Keratinocyte (primary cell): Measurements from ENCODE around the gene CHST12. TPM values are rescaled to one million over a fixed set of nuclear protein-coding genes. Genes with fewer than 3 reads are reported as not detected.

ENCODE experiments used
- DNase-seq: peaks from one replicate; pipeline ENCODE4 v3.0.0-alpha.2; 2011; ENCODE audit warnings: low read depth, missing footprints, low spot score
- FAIRE-seq: peaks from 2 replicates; lab custom pipeline; 2011; peaks lifted over from hg19 to GRCh38; lab: Jason Lieb, UNC
- H2AFZ ChIP-seq: 2 replicates; pipeline ENCODE4 v1.6.0; 2012; ENCODE audit warnings: low read length, control low read depth, inconsistent platforms; ENCODE audit not compliant: control insufficient read depth
- H3K27ac ChIP-seq: 2 replicates; pipeline ENCODE4 v1.5.1; 2011; ENCODE audit warnings: low read length; ENCODE audit not compliant: control insufficient read depth, insufficient read depth
- H3K27me3 ChIP-seq: 3 replicates; pipeline ENCODE4 v1.6.0; 2011; ENCODE audit warnings: low read length; ENCODE audit not compliant: control insufficient read depth, insufficient read depth; ENCODE audit errors: extremely low read depth
- H3K36me3 ChIP-seq, 2 experiments: 2 replicates in 1 of 2; 3 replicates in 1 of 2; pipeline ENCODE4 v1.5.1; 2011; ENCODE audit warnings: low read length in 2 of 2, mild to moderate bottlenecking in 1 of 2; ENCODE audit not compliant: control insufficient read depth in 2 of 2, insufficient read depth in 2 of 2; ENCODE audit errors: extremely low read depth in 1 of 2
- H3K4me1 ChIP-seq: 3 replicates; pipeline ENCODE4 v1.5.1; 2011; ENCODE audit warnings: low read length; ENCODE audit not compliant: control insufficient read depth, insufficient read depth; ENCODE audit errors: extremely low read depth
- H3K4me2 ChIP-seq: 3 replicates; pipeline ENCODE4 v1.6.0; 2011; ENCODE audit warnings: low read depth, low read length; ENCODE audit not compliant: control insufficient read depth, insufficient read depth; ENCODE audit errors: extremely low read depth
- H3K4me3 ChIP-seq, 3 experiments: fragments of 200-600 bp in 1 of 3; sonication (generic) in 1 of 3; 2 replicates in 2 of 3; 3 replicates in 1 of 3; pipeline ENCODE4 v1.5.1; 2011 to 2016; ENCODE audit warnings: low read length in 3 of 3, mild to moderate bottlenecking in 3 of 3, control low read depth in 2 of 3, inconsistent platforms in 1 of 3, low read depth in 1 of 3, mixed read lengths in 1 of 3, mixed run types in 1 of 3, moderate library complexity in 1 of 3; ENCODE audit not compliant: control insufficient read depth in 2 of 3, insufficient read depth in 2 of 3; ENCODE audit errors: extremely low read depth in 1 of 3
- H3K79me2 ChIP-seq: 2 replicates; pipeline ENCODE4 v1.6.0; 2012; ENCODE audit warnings: low read length; ENCODE audit not compliant: control insufficient read depth, insufficient read depth
- H3K9ac ChIP-seq: 3 replicates; pipeline ENCODE4 v1.6.0; 2011; ENCODE audit warnings: low read length; ENCODE audit not compliant: control insufficient read depth, insufficient read depth; ENCODE audit errors: extremely low read depth
- H3K9me1 ChIP-seq: 3 replicates; pipeline ENCODE4 v1.6.0; 2011; ENCODE audit warnings: low read length; ENCODE audit not compliant: control insufficient read depth, insufficient read depth; ENCODE audit errors: extremely low read depth
- H3K9me3 ChIP-seq: 2 replicates; pipeline ENCODE4 v1.5.1; 2012; ENCODE audit warnings: low read depth, low read length; ENCODE audit not compliant: control insufficient read depth
- H4K20me1 ChIP-seq: 3 replicates; pipeline ENCODE4 v1.6.0; 2011; ENCODE audit warnings: low read length; ENCODE audit not compliant: control insufficient read depth, insufficient read depth; ENCODE audit errors: extremely low read depth
- EZH2 ChIP-seq: IDR thresholded peaks from one replicate; pipeline ENCODE4 v1.6.1; 2012; ENCODE audit warnings: inconsistent platforms, mild to moderate bottlenecking, low read length, moderate library complexity
- dilution Hi-C: fragments of 300-500 bp; cut with MboI; formaldehyde crosslinking; loops from one replicate; pipeline ENCODE4 v1.7.0; 2020; ENCODE audit warnings: low sequenced_read_pairs; ENCODE audit not compliant: extremely low pct_ligation_motif_present
- polyA plus RNA-seq, 5 experiments: library from polyadenylated mRNA; depleted of rRNA in 3 of 5; stranded (reverse) in 3 of 5; stranded (forward) in 1 of 5; unstranded in 1 of 5; fragments of >200 nt; gene quantifications; 1 replicate in 1 of 5; 2 replicates in 3 of 5; 3 replicates in 1 of 5; pipeline versions ENCODE4 v1.2.1 to v1.2.3, GENCODE V29; 2011 to 2012; ENCODE audit warnings: missing spikeins in 2 of 5, low read depth in 1 of 5, low replicate concordance in 1 of 5
- TF ChIP-seq, protein P1 (sequence below), 3 experiments: IDR thresholded peaks in 1 of 3; conservative IDR thresholded peaks in 1 of 3; optimal IDR thresholded peaks in 1 of 3; 2 replicates in 2 of 3; 3 replicates in 1 of 3; pipeline versions ENCODE3 to v1.5.1; 2011; ENCODE audit warnings: low read length in 3 of 3, mild to moderate bottlenecking in 3 of 3, moderate library complexity in 2 of 3, control low read depth in 1 of 3, inconsistent platforms in 1 of 3; ENCODE audit not compliant: insufficient read depth in 2 of 3; ENCODE audit errors: extremely low read depth in 1 of 3

Gene CHST12
- polyA plus RNA-seq, 1 donor (not counting 4 experiments of a cell fraction or from before 2014, with no cell fraction given), result 5.0 TPM

DNA sequence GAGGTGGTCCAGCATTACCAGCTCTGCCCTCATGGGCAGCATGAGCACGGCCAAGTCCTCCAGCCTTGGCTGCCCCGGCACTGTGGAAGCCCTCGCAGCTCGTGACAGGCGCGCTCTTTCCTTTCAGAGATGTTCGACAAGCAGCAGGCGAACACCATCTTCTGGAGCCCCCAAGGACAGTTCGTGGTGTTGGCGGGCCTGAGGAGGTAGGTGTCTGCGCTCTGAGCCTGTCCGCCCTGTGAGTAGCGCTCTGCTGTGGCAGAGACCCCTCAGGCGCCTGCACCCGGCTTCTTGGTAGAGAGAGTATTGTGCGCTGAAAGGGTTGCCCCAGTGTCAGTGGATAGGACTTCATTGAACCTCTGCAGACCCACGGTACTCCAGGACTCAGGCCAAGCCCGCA is 29.0 kb upstream of the CHST12 start:
- peaks cover 40% of the 10 kb centered on the region for H3K79me2 ChIP-seq
- no peak overlapping the region for H2AFZ ChIP-seq
- H3K4me3 ChIP-seq, result no peak overlapping the region
- no peak overlapping the region for H3K9ac ChIP-seq
- no peak overlapping the region for H3K4me2 ChIP-seq
- H3K27me3 ChIP-seq, result no peaks in the 10 kb centered on the region
- peaks cover 11% of the 10 kb centered on the region for H4K20me1 ChIP-seq
- no peak overlapping the region for H3K27ac ChIP-seq
- DNase-seq (no peak), FAIRE-seq (no peak)
- dilution Hi-C loops, result no loop called here
- no peaks in the 10 kb centered on the region for H3K9me1 ChIP-seq
- no peaks in the 10 kb centered on the region for H3K4me1 ChIP-seq
- H3K9me3 ChIP-seq, result no peaks in the 10 kb centered on the region
- TF ChIP-seq, protein P1, sequence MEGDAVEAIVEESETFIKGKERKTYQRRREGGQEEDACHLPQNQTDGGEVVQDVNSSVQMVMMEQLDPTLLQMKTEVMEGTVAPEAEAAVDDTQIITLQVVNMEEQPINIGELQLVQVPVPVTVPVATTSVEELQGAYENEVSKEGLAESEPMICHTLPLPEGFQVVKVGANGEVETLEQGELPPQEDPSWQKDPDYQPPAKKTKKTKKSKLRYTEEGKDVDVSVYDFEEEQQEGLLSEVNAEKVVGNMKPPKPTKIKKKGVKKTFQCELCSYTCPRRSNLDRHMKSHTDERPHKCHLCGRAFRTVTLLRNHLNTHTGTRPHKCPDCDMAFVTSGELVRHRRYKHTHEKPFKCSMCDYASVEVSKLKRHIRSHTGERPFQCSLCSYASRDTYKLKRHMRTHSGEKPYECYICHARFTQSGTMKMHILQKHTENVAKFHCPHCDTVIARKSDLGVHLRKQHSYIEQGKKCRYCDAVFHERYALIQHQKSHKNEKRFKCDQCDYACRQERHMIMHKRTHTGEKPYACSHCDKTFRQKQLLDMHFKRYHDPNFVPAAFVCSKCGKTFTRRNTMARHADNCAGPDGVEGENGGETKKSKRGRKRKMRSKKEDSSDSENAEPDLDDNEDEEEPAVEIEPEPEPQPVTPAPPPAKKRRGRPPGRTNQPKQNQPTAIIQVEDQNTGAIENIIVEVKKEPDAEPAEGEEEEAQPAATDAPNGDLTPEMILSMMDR (optimal IDR thresholded peaks at IDR 0.05 in 1 of 3, IDR thresholded peaks at IDR 0.05 in 1 of 3, conservative IDR thresholded peaks at IDR 0.05 in 1 of 3; ENCODE audit: extremely low read depth in 1 of 3, insufficient read depth in 2 of 3, low read length in 3 of 3), result no peak
- TF ChIP-seq EZH2, result no peak
- H3K36me3 ChIP-seq, result peaks cover 60 to 75% of the 10 kb centered on the region in 2 experiments

DNA sequence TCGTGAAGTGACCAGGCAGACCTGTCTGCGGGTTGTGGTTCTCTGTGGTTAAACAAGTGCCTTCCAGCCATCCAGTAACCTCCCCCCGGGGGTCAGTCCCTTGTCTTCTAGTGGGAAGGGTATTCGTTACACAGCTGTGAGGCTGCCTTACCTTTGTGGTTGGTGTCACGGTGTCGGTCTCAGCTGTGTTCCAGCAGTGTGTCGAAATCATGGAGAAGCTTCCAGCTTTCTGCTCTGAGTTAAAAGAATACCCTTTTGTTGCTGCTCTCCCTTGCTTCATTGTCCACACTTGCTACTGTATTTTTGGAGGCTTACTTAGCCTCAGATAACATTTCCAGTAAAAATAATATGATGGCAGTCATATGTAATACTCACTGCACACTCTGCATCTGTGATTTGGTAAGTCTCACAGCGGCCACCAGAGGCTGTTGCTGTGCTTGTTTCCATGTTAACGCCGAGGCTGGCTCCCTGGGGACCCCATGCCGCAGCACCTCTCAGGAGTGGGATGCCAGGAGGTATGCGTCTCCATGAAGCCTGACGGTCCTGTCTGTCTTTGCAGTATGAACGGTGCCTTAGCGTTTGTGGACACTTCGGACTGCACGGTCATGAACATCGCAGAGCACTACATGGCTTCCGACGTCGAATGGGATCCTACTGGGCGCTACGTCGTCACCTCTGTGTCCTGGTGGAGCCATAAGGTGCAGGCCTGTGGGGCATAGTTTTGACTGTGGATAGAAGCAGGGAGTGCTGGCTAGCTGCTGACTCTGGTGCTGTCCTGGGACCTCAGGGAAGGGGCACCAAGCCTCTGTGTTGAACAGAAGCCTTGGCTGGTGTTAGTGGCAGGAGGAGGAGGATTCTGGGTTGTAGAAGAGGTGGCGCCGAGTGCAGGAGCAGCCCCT is 28.3 kb upstream of the CHST12 start:
- Histone ChIP-seq H3K9me1 (no peaks in the 10 kb centered on the region), H3K9me3 (no peaks in the 10 kb centered on the region), H3K36me3 (peaks cover 63 to 78% of the 10 kb centered on the region in 2 experiments), H3K4me2 (no peak overlapping the region), H4K20me1 (peaks cover 11% of the 10 kb centered on the region), H3K27me3 (no peaks in the 10 kb centered on the region), H3K9ac (no peak overlapping the region), H2AFZ (no peak overlapping the region), H3K27ac (no peak overlapping the region), H3K4me3 (no peak overlapping the region), H3K79me2 (peaks cover 39% of the 10 kb centered on the region), H3K4me1 (no peaks in the 10 kb centered on the region)
- dilution Hi-C loops, result no loop called here
- DNase-seq (no peak), FAIRE-seq (no peak)
- TF ChIP-seq, protein P1 (optimal IDR thresholded peaks at IDR 0.05 in 1 of 3, IDR thresholded peaks at IDR 0.05 in 1 of 3, conservative IDR thresholded peaks at IDR 0.05 in 1 of 3; ENCODE audit: extremely low read depth in 1 of 3, insufficient read depth in 2 of 3, low read length in 3 of 3), result no peak
- no peak for TF ChIP-seq EZH2
